GM12874 (cell line): ENCODE results near the gene WEE2.

Experiments
- TF ChIP-seq, protein P1 (sequence below): IDR thresholded peaks from 2 replicates; pipeline ENCODE4 v1.5.1; 2011; ENCODE audit warnings: low read depth, mild to moderate bottlenecking, control low read depth, low read length, moderate library complexity; ENCODE audit not compliant: insufficient read depth

The WEE2 gene

DNA sequence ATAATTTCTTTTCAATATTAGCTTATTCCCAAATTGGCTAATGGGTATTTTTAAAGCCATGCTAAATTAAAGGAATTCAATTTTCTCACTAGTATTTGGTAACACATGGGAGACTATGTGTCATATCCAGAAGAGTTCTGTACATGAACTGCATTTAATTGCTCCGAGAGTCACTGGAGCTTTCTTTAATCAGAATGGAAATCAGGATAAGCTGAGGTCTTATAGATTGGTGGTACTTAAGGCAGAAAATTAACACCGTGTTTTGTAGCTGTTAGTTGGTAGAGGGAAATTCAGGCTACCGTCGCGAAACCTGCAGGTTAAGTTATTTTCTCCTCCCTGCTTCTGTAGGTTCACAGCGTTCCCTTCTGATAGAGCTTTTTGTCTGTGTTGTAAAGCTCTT lies at the start of gene WEE2:
WEE2 (plus strand) TSS at position 3 of the 400 bp plus-strand sequence. CDS start 406 bp downstream, outside the sequence.
- TF ChIP-seq, protein P1, sequence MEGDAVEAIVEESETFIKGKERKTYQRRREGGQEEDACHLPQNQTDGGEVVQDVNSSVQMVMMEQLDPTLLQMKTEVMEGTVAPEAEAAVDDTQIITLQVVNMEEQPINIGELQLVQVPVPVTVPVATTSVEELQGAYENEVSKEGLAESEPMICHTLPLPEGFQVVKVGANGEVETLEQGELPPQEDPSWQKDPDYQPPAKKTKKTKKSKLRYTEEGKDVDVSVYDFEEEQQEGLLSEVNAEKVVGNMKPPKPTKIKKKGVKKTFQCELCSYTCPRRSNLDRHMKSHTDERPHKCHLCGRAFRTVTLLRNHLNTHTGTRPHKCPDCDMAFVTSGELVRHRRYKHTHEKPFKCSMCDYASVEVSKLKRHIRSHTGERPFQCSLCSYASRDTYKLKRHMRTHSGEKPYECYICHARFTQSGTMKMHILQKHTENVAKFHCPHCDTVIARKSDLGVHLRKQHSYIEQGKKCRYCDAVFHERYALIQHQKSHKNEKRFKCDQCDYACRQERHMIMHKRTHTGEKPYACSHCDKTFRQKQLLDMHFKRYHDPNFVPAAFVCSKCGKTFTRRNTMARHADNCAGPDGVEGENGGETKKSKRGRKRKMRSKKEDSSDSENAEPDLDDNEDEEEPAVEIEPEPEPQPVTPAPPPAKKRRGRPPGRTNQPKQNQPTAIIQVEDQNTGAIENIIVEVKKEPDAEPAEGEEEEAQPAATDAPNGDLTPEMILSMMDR: no peak

DNA sequence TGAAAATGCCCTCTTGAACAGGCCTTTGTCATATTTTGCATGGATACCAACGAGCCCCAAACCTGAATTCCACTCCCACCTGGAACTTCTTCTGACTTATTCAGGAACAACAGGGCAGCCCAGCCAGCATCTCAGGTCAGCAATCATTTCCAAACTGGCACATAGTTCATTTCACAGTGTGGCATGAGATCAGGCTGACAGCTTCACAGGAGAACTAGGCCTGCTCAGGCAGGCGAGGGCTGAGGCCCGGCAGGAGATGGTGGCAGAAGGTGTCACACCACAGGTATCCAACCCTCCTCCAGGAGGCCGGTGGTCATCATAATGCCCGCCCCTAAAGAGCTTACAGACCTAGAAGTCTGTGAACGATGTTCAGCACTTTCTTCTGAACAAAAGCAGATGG lies 48.7 kb upstream of the WEE2 start:
- TF ChIP-seq, protein P1: no peak

- TF ChIP-seq, protein P1: no peak
These were observed 47.9 kb upstream of the WEE2 start for GRCh38 chr7:141660259-141660658.

GRCh38 chr7:141663081-141663849 lies 44.9 kb upstream of the WEE2 start:
- TF ChIP-seq, protein P1: no peak

GRCh38 chr7:141664450-141664849 lies 43.7 kb upstream of the WEE2 start:
- TF ChIP-seq, protein P1: no peak

- TF ChIP-seq, protein P1: no peak
These were observed 42.7 kb upstream of the WEE2 start for GRCh38 chr7:141665208-141666035.

DNA sequence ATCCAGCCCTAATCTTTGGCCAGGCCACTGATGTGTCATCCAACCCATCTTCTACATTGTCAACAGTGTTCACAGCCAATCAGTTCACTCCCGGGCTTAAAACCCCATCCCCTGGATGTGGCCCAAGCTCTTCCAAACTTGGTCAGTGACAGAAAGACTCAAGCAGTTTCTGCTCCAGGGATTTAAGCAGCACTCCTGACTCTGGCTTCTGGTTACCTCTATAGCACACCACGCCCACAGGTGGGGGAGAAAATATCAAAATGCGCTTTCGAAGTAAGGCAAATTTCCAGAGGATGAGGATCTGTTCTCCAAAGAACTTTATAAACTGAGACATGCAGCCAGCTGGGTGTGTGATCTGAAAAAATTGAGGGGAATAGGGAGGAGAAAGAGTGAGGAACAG lies 42.1 kb upstream of the WEE2 start:
- TF ChIP-seq, protein P1: no peak
